Keratinocyte (primary cell): ENCODE results near the gene XPOT.

Experiments
- EZH2 ChIP-seq: IDR thresholded peaks from one replicate; pipeline ENCODE4 v1.6.1; 2012; ENCODE audit warnings: inconsistent platforms, mild to moderate bottlenecking, low read length, moderate library complexity
- TF ChIP-seq, protein P1 (sequence below), 3 experiments: IDR thresholded peaks in 1 of 3; conservative IDR thresholded peaks in 1 of 3; optimal IDR thresholded peaks in 1 of 3; 2 replicates in 2 of 3; 3 replicates in 1 of 3; pipeline versions ENCODE3 to v1.5.1; 2011; ENCODE audit warnings: low read length in 3 of 3, mild to moderate bottlenecking in 3 of 3, moderate library complexity in 2 of 3, control low read depth in 1 of 3, inconsistent platforms in 1 of 3; ENCODE audit not compliant: insufficient read depth in 2 of 3; ENCODE audit errors: extremely low read depth in 1 of 3

DNA sequence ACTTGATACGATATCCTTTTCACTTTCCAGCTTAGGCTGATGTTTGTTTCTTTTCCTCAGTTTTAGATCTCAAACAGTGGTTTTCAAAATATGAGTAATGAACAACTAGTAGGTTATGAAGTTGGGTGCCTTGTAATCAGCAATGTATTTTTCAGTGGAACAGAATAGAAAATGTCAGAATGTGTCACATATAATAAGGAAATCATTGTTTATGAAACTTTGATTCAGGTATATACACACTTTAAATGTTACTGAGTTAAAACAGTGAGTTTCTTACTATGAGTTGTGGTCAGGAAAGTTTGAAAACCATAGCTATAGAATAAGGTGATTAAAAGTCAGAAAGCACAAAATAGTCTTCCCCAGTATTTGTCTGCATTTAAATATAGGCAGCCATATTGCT lies 87.5 kb downstream of the XPOT start:
- TF ChIP-seq, protein P1, sequence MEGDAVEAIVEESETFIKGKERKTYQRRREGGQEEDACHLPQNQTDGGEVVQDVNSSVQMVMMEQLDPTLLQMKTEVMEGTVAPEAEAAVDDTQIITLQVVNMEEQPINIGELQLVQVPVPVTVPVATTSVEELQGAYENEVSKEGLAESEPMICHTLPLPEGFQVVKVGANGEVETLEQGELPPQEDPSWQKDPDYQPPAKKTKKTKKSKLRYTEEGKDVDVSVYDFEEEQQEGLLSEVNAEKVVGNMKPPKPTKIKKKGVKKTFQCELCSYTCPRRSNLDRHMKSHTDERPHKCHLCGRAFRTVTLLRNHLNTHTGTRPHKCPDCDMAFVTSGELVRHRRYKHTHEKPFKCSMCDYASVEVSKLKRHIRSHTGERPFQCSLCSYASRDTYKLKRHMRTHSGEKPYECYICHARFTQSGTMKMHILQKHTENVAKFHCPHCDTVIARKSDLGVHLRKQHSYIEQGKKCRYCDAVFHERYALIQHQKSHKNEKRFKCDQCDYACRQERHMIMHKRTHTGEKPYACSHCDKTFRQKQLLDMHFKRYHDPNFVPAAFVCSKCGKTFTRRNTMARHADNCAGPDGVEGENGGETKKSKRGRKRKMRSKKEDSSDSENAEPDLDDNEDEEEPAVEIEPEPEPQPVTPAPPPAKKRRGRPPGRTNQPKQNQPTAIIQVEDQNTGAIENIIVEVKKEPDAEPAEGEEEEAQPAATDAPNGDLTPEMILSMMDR (optimal IDR thresholded peaks at IDR 0.05 in 1 of 3, IDR thresholded peaks at IDR 0.05 in 1 of 3, conservative IDR thresholded peaks at IDR 0.05 in 1 of 3; ENCODE audit: extremely low read depth in 1 of 3, insufficient read depth in 2 of 3, low read length in 3 of 3) = no peak
- no peak for TF ChIP-seq EZH2
